ENCODE results near the gene GOLGA2. TPM values are rescaled to one million over a fixed set of nuclear protein-coding genes. Genes with fewer than 3 reads are reported as not detected.
"Not testable (repeated sequence)": the region's sequence is repeated elsewhere in the genome, so short reads cannot be mapped to it uniquely, and the experiment has no call there.

GOLGA2 gene
- total RNA-seq, 4 donors from 2014 or later = 68.9 to 84.6 (median 78.5) TPM

DNA sequence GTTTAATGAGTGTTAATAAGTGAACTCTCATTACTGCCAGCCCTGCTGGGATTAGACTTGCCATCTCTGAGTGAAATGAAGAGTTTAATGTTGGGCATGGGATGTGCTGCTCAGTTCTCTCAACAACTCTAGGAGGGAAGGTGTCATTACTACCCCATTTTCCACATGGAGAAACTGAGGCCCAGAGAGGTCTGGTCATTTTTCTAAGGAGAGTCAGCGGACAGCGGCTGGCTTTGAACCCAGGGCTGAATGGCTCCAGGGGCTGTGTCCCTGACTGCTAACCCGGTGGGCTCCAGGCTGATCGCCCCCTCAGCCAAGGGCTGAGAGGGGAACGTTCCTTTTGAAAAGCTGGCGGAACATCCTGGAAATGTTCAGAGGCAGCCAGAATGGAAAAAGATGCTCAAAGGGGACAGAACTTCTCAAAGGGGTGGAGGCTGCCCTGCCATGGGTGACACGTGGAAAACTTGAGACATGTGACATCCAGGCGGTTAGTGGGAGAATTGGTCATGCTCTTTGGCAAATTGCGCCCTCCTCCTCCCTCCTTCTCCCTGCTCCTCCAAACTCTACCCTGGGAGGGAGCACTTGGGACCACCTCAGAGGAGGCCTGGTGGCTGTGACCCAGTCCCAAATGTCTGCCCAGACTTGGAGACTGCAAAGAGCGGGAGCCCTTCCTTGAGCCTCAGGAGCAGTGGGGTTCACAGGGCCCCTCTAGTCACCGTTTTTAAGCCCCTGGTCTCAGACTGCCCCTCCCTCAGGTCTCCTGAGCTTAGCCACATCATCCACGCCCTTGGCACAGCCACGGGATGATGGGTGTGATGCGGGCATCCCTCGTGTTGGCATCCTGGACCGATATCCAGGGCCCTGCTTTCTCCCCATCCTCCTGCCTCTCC is 43.9 kb downstream of the GOLGA2 start:
- H3K9me3 ChIP-seq = no peaks in the 10 kb centered on the region
- in situ Hi-C loops (cut with MboI; ENCODE audit: low sequenced_read_pairs in 4 of 4) (no loop called here), intact Hi-C loops (cut with DNase I; ENCODE audit: low total_unique reads) (no loop called here)
- H3K27me3 ChIP-seq = no peaks in the 10 kb centered on the region
- peak overlapping the region in 2 of 4 donors; percentile 10 to 33 for H3K27ac ChIP-seq
- DNase-seq (peak in 1 of 2 donors; percentile 51), ATAC-seq (peak; percentile 68 to 82)
- no peaks in the 10 kb centered on the region for H3K4me1 ChIP-seq
- H3K4me3 ChIP-seq = no peak overlapping the region
- H3K36me3 ChIP-seq = no peaks in the 10 kb centered on the region
- TF ChIP-seq, protein P1, sequence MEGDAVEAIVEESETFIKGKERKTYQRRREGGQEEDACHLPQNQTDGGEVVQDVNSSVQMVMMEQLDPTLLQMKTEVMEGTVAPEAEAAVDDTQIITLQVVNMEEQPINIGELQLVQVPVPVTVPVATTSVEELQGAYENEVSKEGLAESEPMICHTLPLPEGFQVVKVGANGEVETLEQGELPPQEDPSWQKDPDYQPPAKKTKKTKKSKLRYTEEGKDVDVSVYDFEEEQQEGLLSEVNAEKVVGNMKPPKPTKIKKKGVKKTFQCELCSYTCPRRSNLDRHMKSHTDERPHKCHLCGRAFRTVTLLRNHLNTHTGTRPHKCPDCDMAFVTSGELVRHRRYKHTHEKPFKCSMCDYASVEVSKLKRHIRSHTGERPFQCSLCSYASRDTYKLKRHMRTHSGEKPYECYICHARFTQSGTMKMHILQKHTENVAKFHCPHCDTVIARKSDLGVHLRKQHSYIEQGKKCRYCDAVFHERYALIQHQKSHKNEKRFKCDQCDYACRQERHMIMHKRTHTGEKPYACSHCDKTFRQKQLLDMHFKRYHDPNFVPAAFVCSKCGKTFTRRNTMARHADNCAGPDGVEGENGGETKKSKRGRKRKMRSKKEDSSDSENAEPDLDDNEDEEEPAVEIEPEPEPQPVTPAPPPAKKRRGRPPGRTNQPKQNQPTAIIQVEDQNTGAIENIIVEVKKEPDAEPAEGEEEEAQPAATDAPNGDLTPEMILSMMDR (IDR thresholded peaks at IDR 0.05 in 4 of 5, conservative IDR thresholded peaks at IDR 0.05 in 1 of 5) = no peak
- no peak for TF ChIP-seq POLR2A (IDR thresholded peaks at IDR 0.05)

- ATAC-seq; DNase-seq; H3K9me3 ChIP-seq; intact Hi-C loops (cut with DNase I; ENCODE audit: low total_unique reads); H3K4me3 ChIP-seq; H3K27ac ChIP-seq; H3K27me3 ChIP-seq; H3K4me1 ChIP-seq; H3K36me3 ChIP-seq; in situ Hi-C loops (cut with MboI; ENCODE audit: low sequenced_read_pairs in 4 of 4): not testable (repeated sequence)
Measured at GRCh38 chr9:128230897-128231296, 44.9 kb downstream of the GOLGA2 start.

DNA sequence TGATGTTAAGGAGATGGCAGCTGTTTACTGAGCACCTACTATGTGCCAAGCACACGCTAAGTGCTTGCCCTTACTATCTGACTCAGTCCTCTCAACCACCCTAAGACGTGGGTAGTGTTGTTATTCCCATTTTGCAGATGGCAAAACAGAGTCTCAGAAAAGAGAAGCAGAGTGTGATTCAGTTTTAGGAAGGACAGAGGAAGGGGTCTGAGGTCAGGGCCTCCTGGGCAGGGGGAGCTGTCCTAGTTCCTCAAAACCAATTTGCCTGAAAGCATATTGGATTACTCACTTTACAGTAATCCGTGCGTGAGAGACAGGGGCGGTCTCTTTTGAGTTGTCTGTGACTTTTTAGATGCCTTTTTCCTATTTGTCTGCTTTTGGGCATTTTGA is 49.4 kb downstream of the GOLGA2 start:
- TF ChIP-seq POLR2A (IDR thresholded peaks at IDR 0.05) = no peak
- TF ChIP-seq, protein P1 (IDR thresholded peaks at IDR 0.05 in 4 of 5, conservative IDR thresholded peaks at IDR 0.05 in 1 of 5) = no peak
- no peak for ATAC-seq
- Histone ChIP-seq H3K4me1 (no peaks in the 10 kb centered on the region), H3K9me3 (no peaks in the 10 kb centered on the region), H3K27ac (no peak overlapping the region), H3K4me3 (no peak overlapping the region), H3K27me3 (no peaks in the 10 kb centered on the region), H3K36me3 (no peaks in the 10 kb centered on the region)
- in situ Hi-C loops (cut with MboI; ENCODE audit: low sequenced_read_pairs in 4 of 4) = no loop called here
- intact Hi-C loops (cut with DNase I; ENCODE audit: low total_unique reads) = no loop called here
- no peak for DNase-seq

DNA sequence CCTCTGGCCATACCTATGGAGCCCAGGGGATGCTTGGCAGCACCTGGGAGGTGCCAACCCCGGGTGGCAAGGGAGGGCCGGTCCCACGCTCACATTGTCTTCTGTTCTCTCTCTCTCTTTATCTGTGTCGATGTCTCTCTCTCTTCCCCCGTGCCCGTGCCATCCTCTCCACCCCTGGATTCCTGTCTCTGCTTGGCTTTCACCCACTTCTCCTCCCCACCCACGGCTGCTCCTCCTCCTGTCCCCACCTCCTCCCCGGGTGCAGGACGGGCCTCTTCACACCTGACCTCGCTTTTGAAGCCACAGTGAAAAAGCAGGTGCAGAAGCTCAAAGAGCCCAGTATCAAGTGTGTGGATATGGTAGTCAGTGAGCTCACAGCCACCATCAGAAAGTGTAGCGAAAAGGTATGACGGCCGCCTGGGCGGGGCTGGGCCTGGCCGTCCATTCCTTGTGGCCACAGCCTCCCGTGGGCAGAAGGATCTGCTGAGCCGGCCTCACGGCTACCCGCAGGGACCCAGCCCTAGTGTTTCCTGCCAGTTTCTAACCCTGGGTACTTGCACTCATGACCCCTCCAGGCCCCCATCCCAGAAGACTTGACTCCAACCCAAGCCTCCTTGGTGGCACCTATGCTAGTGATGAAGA is 49.9 kb downstream of the GOLGA2 start:
- no peak overlapping the region for H3K27ac ChIP-seq
- no peaks in the 10 kb centered on the region for H3K9me3 ChIP-seq
- in situ Hi-C loops (cut with MboI; ENCODE audit: low sequenced_read_pairs in 4 of 4) = no loop called here
- H3K27me3 ChIP-seq = no peaks in the 10 kb centered on the region
- H3K4me3 ChIP-seq = no peak overlapping the region
- H3K36me3 ChIP-seq = no peaks in the 10 kb centered on the region
- DNase-seq (no peak), ATAC-seq (no peak)
- TF ChIP-seq POLR2A (IDR thresholded peaks at IDR 0.05) = no peak
- TF ChIP-seq, protein P1 (IDR thresholded peaks at IDR 0.05 in 4 of 5, conservative IDR thresholded peaks at IDR 0.05 in 1 of 5) = no peak
- no peaks in the 10 kb centered on the region for H3K4me1 ChIP-seq
- intact Hi-C loops (cut with DNase I; ENCODE audit: low total_unique reads) = no loop called here

GRCh38 chr9:128224877-128225276 is 50.9 kb downstream of the GOLGA2 start:
- Histone ChIP-seq H3K4me3 (no peak overlapping the region), H3K4me1 (no peaks in the 10 kb centered on the region), H3K27ac (no peak overlapping the region), H3K36me3 (no peaks in the 10 kb centered on the region), H3K9me3 (no peaks in the 10 kb centered on the region), H3K27me3 (no peaks in the 10 kb centered on the region)
- ATAC-seq (no peak), DNase-seq (no peak)
- intact Hi-C loops (cut with DNase I; ENCODE audit: low total_unique reads) (no loop called here), in situ Hi-C loops (cut with MboI; ENCODE audit: low sequenced_read_pairs in 4 of 4) (no loop called here)
- no peak for TF ChIP-seq POLR2A (IDR thresholded peaks at IDR 0.05)
- TF ChIP-seq, protein P1 (IDR thresholded peaks at IDR 0.05 in 4 of 5, conservative IDR thresholded peaks at IDR 0.05 in 1 of 5) = no peak
